Osteoblast (primary cell): ENCODE results near the gene RYR3. TPM values are rescaled to one million over a fixed set of nuclear protein-coding genes. Genes with fewer than 3 reads are reported as not detected.

Experiments used
- DNase-seq: peaks from one replicate; pipeline ENCODE4 v3.0.0; 2011; ENCODE audit warnings: low spot score, mixed read lengths; ENCODE audit not compliant: insufficient read length; ENCODE audit errors: missing footprints
- H2AFZ ChIP-seq: 2 replicates; pipeline ENCODE4 v1.6.0; 2011; ENCODE audit warnings: mild to moderate bottlenecking, low read length
- H3K27ac ChIP-seq: 2 replicates; pipeline ENCODE4 v1.5.1; 2011; ENCODE audit warnings: mild to moderate bottlenecking, low read depth, low read length, moderate library complexity
- H3K27me3 ChIP-seq: 2 replicates; pipeline ENCODE4 v1.6.0; 2012; ENCODE audit warnings: mild to moderate bottlenecking, control low read depth, inconsistent platforms, low read length, moderate library complexity; ENCODE audit not compliant: insufficient read depth
- H3K36me3 ChIP-seq: 2 replicates; pipeline ENCODE4 v1.5.1; 2011; ENCODE audit warnings: mild to moderate bottlenecking, low read length, control low read depth, moderate library complexity; ENCODE audit not compliant: insufficient read depth
- H3K4me1 ChIP-seq: 2 replicates; pipeline ENCODE4 v1.5.1; 2011; ENCODE audit warnings: mild to moderate bottlenecking, low read length, control low read depth, moderate library complexity; ENCODE audit not compliant: insufficient read depth
- H3K4me2 ChIP-seq: 2 replicates; pipeline ENCODE4 v1.6.0; 2011; ENCODE audit warnings: mild to moderate bottlenecking, low read length; ENCODE audit not compliant: insufficient read depth
- H3K4me3 ChIP-seq: fragments of 200-600 bp; sonication (generic); 3 replicates; pipeline ENCODE4 v1.5.1; 2012; ENCODE audit warnings: mild to moderate bottlenecking, low read length, inconsistent platforms; ENCODE audit not compliant: insufficient read depth
- H3K79me2 ChIP-seq: 2 replicates; pipeline ENCODE4 v1.6.0; 2012; ENCODE audit warnings: mild to moderate bottlenecking, low read length, control low read depth, inconsistent platforms; ENCODE audit not compliant: insufficient read depth
- H3K9me3 ChIP-seq: 2 replicates; pipeline ENCODE4 v1.5.1; 2011; ENCODE audit warnings: low read depth, low read length, control low read depth
- H4K20me1 ChIP-seq: 2 replicates; pipeline ENCODE4 v1.6.0; 2012; ENCODE audit warnings: mild to moderate bottlenecking, low read length, control low read depth; ENCODE audit not compliant: insufficient read depth
- CTCF ChIP-seq: IDR thresholded peaks from 2 replicates; pipeline ENCODE4 v1.5.1; 2011; ENCODE audit warnings: mild to moderate bottlenecking, low read depth, low read length, moderate library complexity; ENCODE audit errors: extremely low read depth
- total RNA-seq: library from RNA; depleted of rRNA; stranded (reverse); fragments of >200 nt; gene quantifications from 2 replicates; pipeline ENCODE4 v1.2.3, GENCODE V29; 2012

The RYR3 gene
- total RNA-seq, 1 donor = not detected

- Histone ChIP-seq H3K4me3 (no peak overlapping the region), H4K20me1 (no peaks in the 10 kb centered on the region), H3K9me3 (no peaks in the 10 kb centered on the region), H3K36me3 (no peaks in the 10 kb centered on the region), H3K4me2 (no peak overlapping the region), H3K27me3 (no peaks in the 10 kb centered on the region), H3K79me2 (peaks cover 4% of the 10 kb centered on the region), H2AFZ (no peak overlapping the region), H3K27ac (no peak overlapping the region), H3K4me1 (peaks cover 17% of the 10 kb centered on the region)
- no peak for TF ChIP-seq CTCF
- DNase-seq = no peak
These were observed 592.9 kb downstream of the RYR3 start for GRCh38 chr15:33903661-33904060.

- H3K79me2 ChIP-seq = no peaks in the 10 kb centered on the region
- no peak for TF ChIP-seq CTCF
- no peaks in the 10 kb centered on the region for H4K20me1 ChIP-seq
- peak overlapping the region; percentile 39 for H3K27ac ChIP-seq
- H3K36me3 ChIP-seq = no peaks in the 10 kb centered on the region
- peaks cover 32% of the 10 kb centered on the region for H3K4me1 ChIP-seq
- no peaks in the 10 kb centered on the region for H3K9me3 ChIP-seq
- no peak for DNase-seq
- no peak overlapping the region for H3K4me2 ChIP-seq
- no peak overlapping the region for H3K4me3 ChIP-seq
- peak overlapping the region; percentile 7 for H2AFZ ChIP-seq
- no peaks in the 10 kb centered on the region for H3K27me3 ChIP-seq
These were observed 596.6 kb downstream of the RYR3 start for GRCh38 chr15:33907326-33907725.

GRCh38 chr15:33908406-33908805 is 597.6 kb downstream of the RYR3 start:
- Histone ChIP-seq H2AFZ (no peak overlapping the region), H3K79me2 (peaks cover 2% of the 10 kb centered on the region), H3K27me3 (no peaks in the 10 kb centered on the region), H3K9me3 (no peaks in the 10 kb centered on the region), H3K27ac (peak overlapping the region; percentile 24), H3K4me2 (peak overlapping the region; percentile 41), H3K36me3 (no peaks in the 10 kb centered on the region), H4K20me1 (no peaks in the 10 kb centered on the region), H3K4me1 (peaks cover 35% of the 10 kb centered on the region), H3K4me3 (no peak overlapping the region)
- peak; percentile 41 for DNase-seq
- no peak for TF ChIP-seq CTCF

GRCh38 chr15:33910741-33911140 is 600.0 kb downstream of the RYR3 start:
- TF ChIP-seq CTCF = no peak
- no peaks in the 10 kb centered on the region for H3K27me3 ChIP-seq
- H3K9me3 ChIP-seq = no peaks in the 10 kb centered on the region
- H3K27ac ChIP-seq = peak overlapping the region; percentile 53
- no peak overlapping the region for H2AFZ ChIP-seq
- peaks cover 6% of the 10 kb centered on the region for H3K79me2 ChIP-seq
- DNase-seq = no peak
- H3K4me2 ChIP-seq = peak overlapping the region; percentile 60
- H3K36me3 ChIP-seq = no peaks in the 10 kb centered on the region
- no peak overlapping the region for H3K4me3 ChIP-seq
- peaks cover 38% of the 10 kb centered on the region for H3K4me1 ChIP-seq
- H4K20me1 ChIP-seq = no peaks in the 10 kb centered on the region
